SIG-M5 (cell line): ENCODE results near the gene CHRM5.
"Not testable (repeated sequence)": the region's sequence is repeated elsewhere in the genome, so short reads cannot be mapped to it uniquely, and the experiment has no call there.

Experiments
- DNase-seq: peaks from one replicate; lab custom pipeline; 2025; lab: John Stamatoyannopoulos, UW

The CHRM5 gene

DNA sequence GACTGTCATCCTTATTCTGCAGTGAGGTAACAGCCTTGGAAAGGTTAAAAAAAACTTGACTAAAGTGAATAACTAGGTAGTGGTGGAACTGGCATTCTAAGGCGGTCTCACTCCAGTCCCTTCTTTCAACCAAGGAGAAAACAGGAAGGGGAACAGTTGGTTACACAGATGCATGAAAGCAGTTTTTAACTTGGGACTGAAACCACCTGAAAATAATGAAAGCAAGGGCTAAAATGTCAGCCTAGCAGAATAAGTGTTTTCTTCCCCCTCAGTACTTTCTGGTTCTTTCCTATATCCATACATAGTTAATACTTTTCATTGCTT lies 71.5 kb downstream of the CHRM5 start:
- DNase-seq, result no peak

DNA sequence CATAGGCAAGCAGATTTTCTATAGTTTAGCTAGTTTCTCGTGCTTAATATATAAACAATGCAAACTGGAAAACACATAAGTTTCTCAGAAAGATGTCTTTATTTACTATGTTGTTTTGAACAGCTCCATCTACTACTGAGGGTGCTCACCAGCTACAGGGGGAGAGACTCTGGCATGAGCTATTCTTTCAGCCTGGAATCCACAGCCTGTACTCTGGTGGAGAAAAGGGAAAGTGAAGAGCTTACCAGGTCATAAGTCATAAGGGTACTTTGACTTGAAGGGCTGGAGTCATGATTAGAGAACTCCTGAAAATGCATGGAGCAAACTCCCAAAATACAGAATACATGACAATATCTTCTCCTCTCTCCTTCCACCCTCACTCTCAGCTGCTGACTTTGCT lies 75.1 kb downstream of the CHRM5 start:
- DNase-seq, result no peak

DNA sequence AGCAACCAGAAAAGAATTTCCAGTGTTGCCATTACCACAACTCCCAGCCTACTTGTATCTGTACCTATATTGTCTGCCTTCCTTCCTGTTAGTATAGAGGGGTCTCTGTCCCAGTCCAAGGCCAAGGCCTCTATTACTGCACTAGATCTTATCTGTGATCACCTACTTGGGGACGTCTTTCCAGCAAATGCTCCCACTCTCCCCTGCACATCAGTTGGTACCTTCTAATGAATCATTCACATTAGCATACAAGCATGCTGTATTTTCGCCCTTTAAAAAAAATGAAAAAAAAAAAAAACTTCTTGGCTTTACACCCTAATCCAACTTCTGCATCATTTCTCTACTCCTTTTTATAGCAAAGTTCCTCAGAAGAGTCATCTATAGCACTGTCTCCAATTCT lies 75.5 kb downstream of the CHRM5 start:
- no peak for DNase-seq

DNA sequence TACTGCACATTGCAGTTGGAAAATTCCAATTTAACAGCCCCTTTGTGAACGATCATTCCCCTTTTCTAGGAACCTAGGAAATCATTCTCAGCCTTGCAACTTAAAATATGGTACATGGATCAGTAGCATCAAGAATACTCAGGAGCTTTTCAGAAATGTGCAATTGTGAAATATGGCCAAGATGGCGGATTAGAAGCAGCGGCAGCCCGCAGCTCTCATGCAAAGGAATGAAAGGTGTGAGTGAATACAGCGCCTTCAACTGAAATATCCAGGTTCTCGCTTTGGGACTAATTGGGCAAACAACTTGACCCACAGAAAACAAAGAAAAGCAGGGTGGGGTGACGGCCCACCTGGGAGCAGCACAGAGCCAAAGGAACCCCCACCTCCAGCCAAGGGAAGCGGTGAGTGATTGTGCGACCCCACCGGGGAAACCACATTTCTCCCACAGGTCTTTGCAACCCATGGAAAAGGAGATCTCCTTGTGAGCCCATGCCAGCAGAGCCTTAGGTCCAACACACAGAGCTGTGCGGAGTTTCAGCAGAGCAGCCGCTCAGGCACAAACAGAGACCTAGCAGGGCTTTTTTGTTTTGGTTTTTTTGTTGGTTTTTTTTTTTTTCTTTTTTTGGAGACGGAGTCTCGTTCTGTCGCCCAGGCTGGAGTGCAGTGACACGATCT lies 78.3 kb downstream of the CHRM5 start:
- DNase-seq, result no peak

DNA sequence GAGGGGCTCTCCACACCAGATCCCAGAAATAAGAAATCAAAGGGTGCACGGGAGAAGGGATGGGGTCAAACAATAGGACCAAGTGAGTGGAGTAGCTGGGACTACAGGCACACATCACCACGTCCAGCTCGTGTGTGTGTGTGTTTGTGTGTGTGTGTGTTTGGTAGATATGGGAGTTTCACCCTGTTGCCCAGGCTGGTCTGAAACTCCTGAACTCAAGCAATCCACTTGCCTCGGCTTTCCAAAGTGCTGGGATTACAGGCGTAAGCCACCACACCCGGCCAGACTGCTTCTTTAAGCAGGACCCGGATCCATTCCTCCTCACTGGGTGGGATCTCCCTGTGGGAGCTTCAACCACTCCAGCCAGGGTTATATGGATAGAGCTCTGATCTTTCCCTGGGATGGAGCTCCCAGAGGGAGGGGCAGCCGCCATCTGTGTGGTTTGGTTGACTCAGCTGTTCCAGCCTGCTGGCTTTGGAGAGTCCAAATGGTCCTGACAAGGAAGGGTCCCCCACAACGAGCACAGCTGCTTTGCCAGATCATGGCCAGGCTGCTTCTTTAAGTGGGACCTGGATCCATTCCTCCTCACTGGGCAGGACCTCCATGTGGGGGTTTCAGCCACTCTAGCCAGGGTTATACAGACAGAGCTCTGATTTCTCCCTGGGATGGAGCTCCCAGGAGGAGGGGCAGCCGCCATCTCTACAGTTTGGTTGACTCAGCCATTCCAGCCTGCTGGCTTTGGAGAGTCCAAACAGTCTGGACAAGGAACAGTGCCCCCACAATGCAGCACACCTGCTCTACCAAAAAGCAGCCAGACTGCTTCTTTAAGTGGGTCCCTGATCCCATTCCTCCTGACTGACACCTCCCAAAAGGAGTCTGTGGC lies 79.8 kb downstream of the CHRM5 start:
- DNase-seq, result no peak

DNA sequence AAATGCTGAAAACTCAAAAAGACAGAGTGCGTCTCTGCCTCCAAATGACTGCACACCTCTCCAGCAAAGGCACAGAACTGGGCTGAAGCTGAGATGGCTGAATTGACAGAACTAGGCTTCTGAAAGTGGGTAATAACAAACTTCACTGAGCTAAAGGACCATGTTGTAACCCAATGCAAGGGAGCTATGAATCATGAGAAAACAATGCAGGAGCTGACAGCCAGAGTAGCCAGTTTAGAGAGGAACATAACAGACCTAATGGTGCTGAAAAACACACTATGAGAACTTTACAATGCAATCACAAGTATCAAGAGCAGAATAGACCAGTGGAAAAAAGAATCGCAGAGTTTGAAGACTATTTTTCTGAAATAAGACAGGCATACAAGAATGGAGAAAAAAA lies 80.8 kb downstream of the CHRM5 start:
- DNase-seq, result no peak

DNA sequence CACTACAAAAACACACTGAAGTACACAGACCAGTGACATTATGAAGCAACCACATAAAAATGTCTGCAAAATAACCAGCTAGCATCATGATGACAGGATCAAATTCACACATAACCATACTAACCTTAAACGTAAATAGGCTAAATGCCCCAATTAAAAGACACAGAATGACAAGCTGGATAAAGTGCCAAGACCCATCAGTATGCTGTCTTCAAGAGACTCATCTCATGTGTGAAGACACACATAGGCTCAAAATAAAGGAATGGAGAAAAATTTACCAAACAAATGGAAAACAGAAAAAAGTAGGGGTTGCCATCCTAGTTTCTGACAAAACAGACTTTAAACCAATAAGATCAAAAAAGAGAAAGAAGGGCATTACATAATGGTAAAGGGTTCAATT lies 82.1 kb downstream of the CHRM5 start:
- not testable (repeated sequence) for DNase-seq

DNA sequence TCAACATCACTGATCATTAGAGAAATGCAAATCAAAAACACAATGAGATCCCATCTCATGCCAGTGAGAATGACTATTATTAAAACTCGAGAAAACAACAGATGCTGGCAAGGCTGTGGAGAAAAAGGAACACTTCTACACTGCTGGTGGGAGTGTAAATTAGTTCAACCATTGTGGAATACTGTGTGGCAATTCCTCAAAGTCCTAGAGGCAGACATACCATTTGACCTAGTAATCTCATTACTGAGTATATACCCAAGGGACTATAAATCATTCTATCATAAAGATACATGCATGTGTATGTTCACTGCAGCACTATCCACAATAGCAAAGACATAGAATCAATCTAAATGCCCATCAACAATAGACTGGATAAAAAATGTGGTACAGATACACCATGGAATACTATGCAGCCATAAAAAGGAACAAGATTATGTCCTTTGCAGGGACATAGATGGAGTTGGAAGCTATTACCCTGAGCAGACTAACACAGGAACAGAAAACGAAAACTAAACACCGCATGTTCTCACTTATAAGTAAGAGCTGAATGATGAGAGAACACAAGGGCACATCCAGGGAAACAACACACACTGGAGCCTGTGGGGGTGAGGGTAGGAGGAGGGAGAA lies 85.9 kb downstream of the CHRM5 start:
- no peak for DNase-seq

DNA sequence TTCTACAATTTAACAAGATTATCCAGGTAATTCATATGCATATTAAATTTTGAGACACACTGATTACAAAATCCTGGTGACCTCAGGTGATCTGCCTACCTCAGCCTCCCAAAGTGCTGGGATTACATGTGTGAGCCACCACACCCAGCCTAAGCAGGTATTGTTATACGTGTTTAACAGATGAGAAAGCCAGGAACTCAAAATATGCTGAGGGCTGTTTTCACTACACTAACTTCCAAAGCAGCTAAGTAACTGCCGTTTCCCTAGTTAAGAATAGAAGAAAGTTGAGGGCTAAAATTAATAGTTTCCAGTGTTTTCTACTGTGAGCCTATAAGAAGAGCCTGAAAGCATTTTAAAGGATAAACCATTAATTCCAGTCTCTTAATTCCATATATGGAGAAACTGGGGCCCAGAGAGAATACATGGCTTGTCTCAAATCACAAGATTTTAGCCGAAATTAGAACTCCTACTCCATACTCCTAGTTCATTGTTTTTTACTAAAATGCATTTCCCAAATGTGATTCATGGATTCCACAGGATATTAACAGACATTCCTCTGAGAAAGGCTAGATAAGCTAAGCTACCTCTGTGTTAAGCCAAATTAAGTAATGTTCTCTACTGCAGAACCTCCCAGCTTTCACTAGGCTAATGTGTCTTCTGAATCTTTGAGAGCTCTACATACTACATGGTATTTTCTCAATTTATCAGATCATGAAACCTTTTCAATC lies 87.7 kb downstream of the CHRM5 start:
- DNase-seq, result no peak

DNA sequence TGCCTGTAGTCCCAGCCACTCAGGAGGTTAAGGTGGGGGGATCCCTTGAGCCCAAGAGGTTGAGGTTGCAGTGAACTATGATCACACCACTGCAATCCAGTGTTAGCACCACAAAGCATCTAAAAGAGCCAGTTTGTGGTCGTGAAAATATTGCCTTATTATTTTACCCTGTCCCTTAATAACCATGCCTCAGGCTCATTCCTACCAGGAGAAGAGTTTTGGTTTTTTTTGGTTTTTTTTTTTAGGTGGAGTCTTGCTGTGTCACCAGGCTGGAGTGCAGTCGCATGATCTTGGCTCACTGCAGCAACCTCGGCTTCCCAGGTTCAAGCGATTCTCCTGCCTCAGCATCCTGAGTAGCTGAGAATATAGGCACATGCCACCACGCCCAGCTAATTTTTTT lies 88.6 kb downstream of the CHRM5 start:
- DNase-seq, result no peak

DNA sequence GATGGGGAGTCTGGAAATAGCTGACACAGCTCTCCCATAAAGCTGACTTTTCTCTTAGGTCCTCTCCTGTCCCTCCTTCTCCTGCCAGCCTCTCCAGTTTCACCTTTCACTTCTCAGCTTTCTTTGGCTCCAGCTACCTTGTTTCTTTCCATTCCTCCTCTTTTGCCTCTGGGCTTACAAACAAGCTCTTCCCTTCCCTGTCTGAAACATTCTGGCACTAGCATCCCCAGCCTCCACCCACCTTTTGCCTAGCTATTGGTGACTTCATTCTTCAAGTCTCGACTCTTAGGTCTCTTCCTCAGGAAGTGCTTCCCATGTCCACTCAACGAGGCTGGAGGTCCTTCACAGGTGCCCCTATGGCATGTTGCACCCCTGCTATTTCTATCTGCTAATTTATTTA lies 91.2 kb downstream of the CHRM5 start:
- no peak for DNase-seq

DNA sequence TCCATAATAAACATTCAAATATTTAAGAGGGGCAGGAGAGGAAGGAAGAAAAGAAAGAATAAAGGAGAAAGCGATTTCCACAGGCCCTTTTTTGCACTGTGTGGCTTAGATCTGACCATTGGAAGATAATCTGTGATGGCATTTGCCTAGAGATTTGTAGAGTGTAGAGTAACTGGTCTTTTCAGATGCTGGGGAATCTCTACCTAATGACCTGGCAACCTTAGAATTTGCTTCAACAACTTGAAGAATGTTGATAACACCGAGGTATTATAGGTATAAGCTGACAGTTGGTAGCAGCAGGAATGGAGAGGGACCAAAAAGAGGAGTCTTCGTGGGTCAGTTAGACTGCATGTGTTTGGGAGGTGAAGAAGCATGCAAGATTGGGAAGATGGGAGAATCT lies 91.6 kb downstream of the CHRM5 start:
- no peak for DNase-seq

DNA sequence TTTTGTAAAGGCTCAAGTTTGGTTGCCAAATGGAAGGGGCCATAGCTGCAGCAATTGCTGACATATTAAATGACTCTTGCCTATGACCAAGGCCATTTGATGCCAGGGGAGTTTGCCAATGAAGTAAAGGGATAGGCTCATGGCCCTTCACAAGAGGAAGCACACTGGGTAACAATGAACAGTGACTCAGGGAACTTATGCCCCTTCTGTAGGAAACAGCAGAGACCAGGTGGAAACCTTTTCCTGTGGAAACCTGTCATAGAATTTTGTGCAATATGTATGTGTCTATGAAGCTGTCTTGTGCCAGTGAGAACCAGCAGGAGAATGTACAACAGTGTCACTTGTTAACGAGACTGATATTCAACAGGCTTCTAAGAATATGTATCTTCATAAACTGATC lies 96.1 kb downstream of the CHRM5 start:
- DNase-seq, result no peak

DNA sequence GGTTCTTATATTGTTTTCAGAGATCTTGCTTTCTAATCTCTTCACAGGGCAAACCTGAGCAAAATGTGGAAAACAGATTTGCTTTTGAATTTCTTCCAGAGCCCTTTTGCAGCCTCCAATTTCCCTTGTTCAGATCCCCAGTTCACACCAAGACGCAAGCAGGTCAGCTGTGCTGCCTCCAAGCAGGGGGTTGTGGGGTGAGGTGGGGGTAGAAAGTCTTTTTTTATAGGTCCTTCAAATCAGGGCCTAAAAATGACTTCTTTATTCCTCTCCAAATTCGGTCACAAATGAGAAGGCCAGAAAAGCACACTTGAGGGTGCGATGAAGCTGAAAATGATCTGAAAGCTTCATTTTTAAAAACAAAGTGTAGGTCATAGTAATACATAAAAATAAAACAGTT lies 97.0 kb downstream of the CHRM5 start:
- DNase-seq, result no peak

DNA sequence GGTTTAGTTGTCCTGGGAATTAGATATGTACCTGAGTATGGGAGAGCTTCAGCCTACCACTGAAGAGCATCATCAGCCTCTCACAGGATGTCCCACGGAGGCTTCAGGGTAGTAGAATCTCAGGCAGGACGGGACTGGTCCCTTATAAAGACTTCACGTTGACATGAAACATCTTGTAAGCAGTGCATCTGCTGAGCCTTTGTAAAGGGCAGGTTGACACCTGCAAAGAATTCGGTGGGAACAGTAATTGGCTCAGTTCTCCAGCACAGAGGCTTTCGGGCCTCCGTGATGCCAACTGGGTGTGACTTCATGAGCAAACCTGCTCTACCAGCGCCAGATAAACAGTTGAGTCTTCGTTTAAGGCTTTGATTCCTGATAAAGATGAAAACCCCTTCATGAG lies 97.6 kb downstream of the CHRM5 start:
- no peak for DNase-seq

DNA sequence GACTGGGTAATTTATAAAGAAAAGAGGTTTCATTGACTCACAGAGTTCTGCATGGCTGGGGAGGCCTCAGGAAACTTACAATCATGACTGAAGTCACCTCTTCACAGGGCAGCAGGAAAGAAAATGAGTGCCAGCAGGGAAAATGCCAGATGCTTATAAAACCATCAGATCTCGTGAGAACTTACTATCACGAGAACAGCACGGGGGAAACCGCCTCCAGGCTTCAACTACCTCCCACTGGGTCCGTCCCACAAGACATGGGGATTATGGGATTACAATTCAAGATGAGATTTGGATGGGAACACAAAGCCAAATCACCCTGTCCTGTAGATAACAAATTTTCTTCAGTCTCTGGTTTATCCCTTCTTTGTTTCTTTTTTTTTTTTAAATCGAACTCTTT lies 101.7 kb downstream of the CHRM5 start:
- no peak for DNase-seq

DNA sequence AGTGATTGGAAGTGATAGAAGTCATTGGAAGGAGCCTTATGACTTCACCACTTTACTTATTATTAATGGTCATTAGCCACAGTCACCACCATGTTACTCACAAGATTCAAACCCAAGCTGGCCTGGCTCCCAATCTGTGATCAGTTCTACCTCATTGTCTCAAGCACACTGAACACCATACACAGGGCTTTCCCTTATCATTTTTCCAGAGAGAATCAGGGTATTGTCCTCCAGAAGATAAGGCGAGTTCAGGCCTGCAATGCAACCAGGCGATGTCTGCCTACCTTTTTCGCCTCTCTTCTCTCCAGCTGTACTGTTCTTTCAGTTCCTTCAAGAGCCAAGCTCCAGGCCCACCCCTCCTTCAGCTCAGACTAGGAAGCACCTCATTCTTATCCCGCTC lies 108.5 kb downstream of the CHRM5 start:
- DNase-seq, result no peak

DNA sequence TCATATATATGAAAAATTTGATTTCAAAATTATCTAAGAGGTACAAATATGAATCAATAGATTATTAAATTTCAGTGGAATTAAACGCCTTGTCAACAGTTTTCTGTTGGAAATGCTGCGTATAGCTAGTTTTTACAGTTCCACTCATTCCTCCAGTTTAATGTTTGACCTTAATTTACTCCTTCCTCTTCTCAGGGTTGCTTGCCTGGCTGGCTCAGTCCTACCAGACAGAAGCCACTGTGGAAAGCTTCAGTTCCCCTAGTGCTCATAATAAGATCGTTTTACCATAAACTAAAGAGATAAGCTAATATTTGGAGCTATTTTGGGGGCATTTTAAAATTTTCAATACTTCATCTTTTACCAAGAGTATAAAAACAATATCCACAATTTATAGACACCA lies 110.6 kb downstream of the CHRM5 start:
- no peak for DNase-seq

DNA sequence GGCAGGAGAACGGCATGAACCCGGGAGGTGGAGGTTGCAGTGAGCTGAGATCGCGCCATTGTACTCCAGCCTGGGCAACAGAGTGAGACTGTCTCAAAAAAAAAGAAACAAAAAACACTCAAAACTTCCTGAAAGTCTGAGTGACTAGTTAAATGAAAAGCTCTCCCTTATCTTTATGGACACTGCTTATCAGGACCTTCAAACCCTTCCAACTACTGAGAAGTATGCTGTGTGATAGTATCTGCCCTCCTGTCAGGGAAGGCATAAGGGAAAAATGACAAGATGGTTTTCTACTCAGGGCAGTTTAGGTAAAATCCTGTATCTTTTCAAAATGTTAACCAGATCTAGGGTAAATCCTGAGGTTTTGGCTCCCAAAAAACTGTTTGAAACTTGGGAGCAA lies 111.6 kb downstream of the CHRM5 start:
- no peak for DNase-seq

DNA sequence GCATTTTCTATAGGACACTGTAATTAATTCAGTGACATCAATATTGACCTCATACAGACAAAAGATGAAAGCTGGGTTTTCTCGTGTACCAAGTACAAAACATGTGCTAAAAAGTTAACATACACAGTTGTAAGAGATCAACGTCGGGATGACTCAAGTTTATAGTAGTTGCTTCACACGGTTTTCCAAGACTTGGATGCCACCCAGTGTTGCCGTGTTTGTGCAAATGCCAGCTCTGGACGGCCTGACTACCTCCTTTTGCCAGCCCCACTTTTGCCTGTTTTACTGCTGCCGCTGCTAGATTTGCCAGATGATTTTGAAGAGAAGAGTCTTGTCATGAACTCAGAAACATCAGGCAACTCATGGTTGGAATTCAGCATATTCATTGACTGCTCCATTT lies 115.8 kb downstream of the CHRM5 start:
- DNase-seq, result no peak

DNA sequence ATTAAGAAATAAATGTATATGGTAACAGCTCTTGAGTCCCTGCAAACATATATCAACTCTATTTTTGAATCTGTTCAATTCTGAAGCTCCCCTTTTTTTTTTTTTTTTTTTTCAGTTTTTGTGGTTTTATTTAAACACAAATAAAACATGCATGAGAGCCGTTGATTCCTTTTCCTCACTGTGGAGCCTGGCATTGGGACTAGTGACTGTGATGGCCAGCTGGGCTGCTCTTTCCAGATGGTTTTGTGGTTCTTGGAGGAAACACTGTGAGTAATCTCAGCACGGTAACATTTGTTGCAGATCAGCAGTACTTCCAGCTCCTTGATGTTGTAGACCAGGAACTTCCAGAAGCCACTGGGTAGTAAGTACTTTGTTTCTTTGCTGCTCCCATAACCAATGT lies 117.4 kb downstream of the CHRM5 start:
- no peak for DNase-seq

DNA sequence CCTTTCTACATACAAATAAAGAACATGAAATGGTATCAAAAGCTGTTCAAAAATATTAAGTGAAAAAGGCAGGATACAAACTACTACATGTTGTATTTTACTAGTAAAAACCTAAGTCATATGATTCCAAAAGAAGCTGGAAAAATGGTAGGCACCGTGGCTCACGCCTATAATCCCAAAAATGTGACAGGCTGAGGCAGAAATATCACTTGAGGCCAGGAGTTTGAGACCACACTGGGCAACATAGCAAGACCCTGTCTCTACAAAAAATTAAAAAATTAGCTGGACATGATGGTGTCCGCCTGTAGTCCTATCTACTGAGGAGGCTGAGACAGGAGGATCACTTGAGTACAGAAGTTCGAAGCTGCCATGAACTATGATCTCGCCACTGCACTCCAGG lies 131.6 kb downstream of the CHRM5 start:
- DNase-seq, result no peak
